GM12864 (cell line): ENCODE data around the gene CCRL2.

Experiments
- DNase-seq: peaks from one replicate; pipeline ENCODE4 v3.0.0-alpha.2; 2011; ENCODE audit warnings: low read depth
- H3K4me3 ChIP-seq: 2 replicates; pipeline ENCODE4 v1.5.1; 2011; ENCODE audit warnings: mild to moderate bottlenecking, low read depth, low read length, control low read depth
- TF ChIP-seq, protein P1 (sequence below): IDR thresholded peaks from 2 replicates; pipeline ENCODE4 v1.5.1; 2011; ENCODE audit warnings: low read depth, mild to moderate bottlenecking, moderate library complexity, low read length, control low read depth, inconsistent platforms; ENCODE audit errors: missing control alignments

Gene CCRL2

DNA sequence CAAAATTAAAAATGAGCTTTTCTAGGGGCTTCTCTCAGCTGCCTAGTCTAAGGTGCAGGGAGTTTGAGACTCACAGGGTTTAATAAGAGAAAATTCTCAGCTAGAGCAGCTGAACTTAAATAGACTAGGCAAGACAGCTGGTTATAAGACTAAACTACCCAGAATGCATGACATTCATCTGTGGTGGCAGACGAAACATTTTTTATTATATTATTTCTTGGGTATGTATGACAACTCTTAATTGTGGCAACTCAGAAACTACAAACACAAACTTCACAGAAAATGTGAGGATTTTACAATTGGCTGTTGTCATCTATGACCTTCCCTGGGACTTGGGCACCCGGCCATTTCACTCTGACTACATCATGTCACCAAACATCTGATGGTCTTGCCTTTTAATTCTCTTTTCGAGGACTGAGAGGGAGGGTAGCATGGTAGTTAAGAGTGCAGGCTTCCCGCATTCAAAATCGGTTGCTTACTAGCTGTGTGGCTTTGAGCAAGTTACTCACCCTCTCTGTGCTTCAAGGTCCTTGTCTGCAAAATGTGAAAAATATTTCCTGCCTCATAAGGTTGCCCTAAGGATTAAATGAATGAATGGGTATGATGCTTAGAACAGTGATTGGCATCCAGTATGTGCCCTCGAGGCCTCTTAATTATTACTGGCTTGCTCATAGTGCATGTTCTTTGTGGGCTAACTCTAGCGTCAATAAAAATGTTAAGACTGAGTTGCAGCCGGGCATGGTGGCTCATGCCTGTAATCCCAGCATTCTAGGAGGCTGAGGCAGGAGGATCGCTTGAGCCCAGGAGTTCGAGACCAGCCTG lies 35.3 kb upstream of the CCRL2 start:
- TF ChIP-seq, protein P1, sequence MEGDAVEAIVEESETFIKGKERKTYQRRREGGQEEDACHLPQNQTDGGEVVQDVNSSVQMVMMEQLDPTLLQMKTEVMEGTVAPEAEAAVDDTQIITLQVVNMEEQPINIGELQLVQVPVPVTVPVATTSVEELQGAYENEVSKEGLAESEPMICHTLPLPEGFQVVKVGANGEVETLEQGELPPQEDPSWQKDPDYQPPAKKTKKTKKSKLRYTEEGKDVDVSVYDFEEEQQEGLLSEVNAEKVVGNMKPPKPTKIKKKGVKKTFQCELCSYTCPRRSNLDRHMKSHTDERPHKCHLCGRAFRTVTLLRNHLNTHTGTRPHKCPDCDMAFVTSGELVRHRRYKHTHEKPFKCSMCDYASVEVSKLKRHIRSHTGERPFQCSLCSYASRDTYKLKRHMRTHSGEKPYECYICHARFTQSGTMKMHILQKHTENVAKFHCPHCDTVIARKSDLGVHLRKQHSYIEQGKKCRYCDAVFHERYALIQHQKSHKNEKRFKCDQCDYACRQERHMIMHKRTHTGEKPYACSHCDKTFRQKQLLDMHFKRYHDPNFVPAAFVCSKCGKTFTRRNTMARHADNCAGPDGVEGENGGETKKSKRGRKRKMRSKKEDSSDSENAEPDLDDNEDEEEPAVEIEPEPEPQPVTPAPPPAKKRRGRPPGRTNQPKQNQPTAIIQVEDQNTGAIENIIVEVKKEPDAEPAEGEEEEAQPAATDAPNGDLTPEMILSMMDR = no peak
- H3K4me3 ChIP-seq = no peak overlapping the region
- DNase-seq = no peak

DNA sequence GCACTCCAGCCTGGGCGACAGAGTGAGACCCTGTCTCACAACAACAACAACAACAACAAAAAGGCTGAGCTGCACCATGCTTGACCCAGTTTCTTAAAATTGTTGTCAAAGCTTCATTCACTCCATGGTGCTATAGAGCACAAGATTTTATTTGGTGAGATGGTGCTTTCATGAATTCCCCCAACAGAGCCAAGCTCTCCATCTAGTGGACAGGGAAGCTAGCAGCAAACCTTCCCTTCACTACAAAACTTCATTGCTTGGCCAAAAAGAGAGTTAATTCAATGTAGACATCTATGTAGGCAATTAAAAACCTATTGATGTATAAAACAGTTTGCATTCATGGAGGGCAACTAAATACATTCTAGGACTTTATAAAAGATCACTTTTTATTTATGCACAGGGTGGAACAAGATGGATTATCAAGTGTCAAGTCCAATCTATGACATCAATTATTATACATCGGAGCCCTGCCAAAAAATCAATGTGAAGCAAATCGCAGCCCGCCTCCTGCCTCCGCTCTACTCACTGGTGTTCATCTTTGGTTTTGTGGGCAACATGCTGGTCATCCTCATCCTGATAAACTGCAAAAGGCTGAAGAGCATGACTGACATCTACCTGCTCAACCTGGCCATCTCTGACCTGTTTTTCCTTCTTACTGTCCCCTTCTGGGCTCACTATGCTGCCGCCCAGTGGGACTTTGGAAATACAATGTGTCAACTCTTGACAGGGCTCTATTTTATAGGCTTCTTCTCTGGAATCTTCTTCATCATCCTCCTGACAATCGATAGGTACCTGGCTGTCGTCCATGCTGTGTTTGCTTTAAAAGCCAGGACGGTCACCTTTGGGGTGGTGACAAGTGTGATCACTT lies 34.3 kb upstream of the CCRL2 start:
- TF ChIP-seq, protein P1 = peak; percentile 71
- no peak for DNase-seq
- no peak overlapping the region for H3K4me3 ChIP-seq

- TF ChIP-seq, protein P1 = no peak
- no peak overlapping the region for H3K4me3 ChIP-seq
- no peak for DNase-seq
Measured at GRCh38 chr3:46374755-46375154, 32.3 kb upstream of the CCRL2 start.

GRCh38 chr3:46375218-46375617 lies 31.8 kb upstream of the CCRL2 start:
- no peak overlapping the region for H3K4me3 ChIP-seq
- no peak for DNase-seq
- TF ChIP-seq, protein P1 = no peak

- TF ChIP-seq, protein P1 = no peak
- H3K4me3 ChIP-seq = no peak overlapping the region
- DNase-seq = no peak
Measured at GRCh38 chr3:46375814-46376213, 31.2 kb upstream of the CCRL2 start.

DNA sequence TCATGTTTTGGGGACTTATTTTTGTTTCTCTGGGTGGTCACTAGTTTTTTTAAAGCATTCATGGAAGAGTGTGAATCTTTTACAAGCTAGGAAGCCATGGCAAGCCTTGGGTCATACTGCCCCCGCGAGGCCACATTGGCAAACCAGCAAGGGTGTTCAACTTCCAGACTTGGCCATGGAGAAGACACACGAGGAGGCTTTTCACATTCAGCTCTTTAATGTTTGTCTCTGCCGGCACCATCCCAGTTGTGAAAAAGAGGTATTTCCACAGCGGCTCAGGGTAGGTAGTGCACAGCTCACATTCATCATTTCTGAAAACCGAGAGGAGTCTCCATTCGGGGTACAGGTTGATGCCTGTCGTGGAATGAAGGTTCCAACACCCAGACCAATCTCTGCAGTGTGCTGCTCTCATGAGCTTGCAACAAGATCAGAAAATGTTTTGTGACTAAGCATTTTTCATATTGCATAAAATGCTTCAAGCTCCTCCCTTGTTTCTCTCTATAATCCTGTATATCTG lies 28.6 kb upstream of the CCRL2 start:
- no peak overlapping the region for H3K4me3 ChIP-seq
- TF ChIP-seq, protein P1 = peak; percentile 81
- no peak for DNase-seq
